Heart right ventricle (tissue), 16 donors: Measurements from ENCODE around the gene DDIT4. TPM values are rescaled to one million over a fixed set of nuclear protein-coding genes. Genes with fewer than 3 reads are reported as not detected.
A peak's percentile ranks its signal among the peaks of the same experiment; 100 is the strongest.

Experiments used
- ATAC-seq, 8 donors: fragments of 200-7000 bp; cut with Tn5 transposase; one replicate each; pipeline ENCODE4 v1.9.1; 2020; ENCODE audit warnings: mild to moderate bottlenecking in 8 of 8, moderate library complexity in 8 of 8, moderate number of reproducible peaks in 1 of 8
- DNase-seq, 2 donors: peaks; one replicate each; pipeline ENCODE4 v3.0.0-alpha.2; 2020
- H3K27ac ChIP-seq, 10 donors: fragments of 200-600 bp; sonication (generic) in 2 of 10; one replicate each; pipeline versions ENCODE4 v1.5.0 to v1.8.0; 2020 to 2022; ENCODE audit warnings: mild to moderate bottlenecking in 3 of 10
- H3K27me3 ChIP-seq, 7 donors: fragments of 200-600 bp; one replicate each; pipeline ENCODE4 v1.8.0; 2021 to 2022; ENCODE audit warnings: mild to moderate bottlenecking in 2 of 7
- H3K36me3 ChIP-seq, 9 donors: fragments of 200-600 bp; sonication (generic) in 1 of 9; one replicate each; pipeline versions ENCODE4 v1.5.0 to v1.8.0; 2020 to 2022; ENCODE audit warnings: mild to moderate bottlenecking in 2 of 9
- H3K4me1 ChIP-seq, 9 donors: fragments of 200-600 bp; sonication (generic) in 1 of 9; one replicate each; pipeline versions ENCODE4 v1.5.0 to v1.8.0; 2020 to 2022; ENCODE audit warnings: mild to moderate bottlenecking in 4 of 9
- H3K4me3 ChIP-seq, 10 donors: fragments of 200-600 bp; sonication (generic) in 2 of 10; one replicate each; pipeline versions ENCODE4 v1.5.0 to v1.8.0; 2020 to 2022; ENCODE audit warnings: mild to moderate bottlenecking in 7 of 10, moderate library complexity in 2 of 10
- H3K9me3 ChIP-seq, 11 donors: fragments of 200-600 bp in 10 of 11; sonication (generic) in 2 of 11; one replicate each; pipeline versions ENCODE4 v1.5.0 to v1.8.0; 2013 to 2022; ENCODE audit warnings: mild to moderate bottlenecking in 2 of 11, control low read depth in 1 of 11, moderate library complexity in 1 of 11
- WGBS, 2 donors: extraction: QIAGEN DNeasy Blood & Tissue Kit; methylation state at CpG; one replicate each; pipeline ENCODE4 v1.1.7; 2013; ENCODE audit warnings: inconsistent platforms in 1 of 2; 5-methylcytosine and 5-hydroxymethylcytosine counted together
- intact Hi-C, 10 donors: fragments of 100-400 bp; cut with DNase I; formaldehyde crosslinking; loops; one replicate each; pipeline versions ENCODE4 v1.11.1 to v1.14.2; 2022
- polyA plus RNA-seq, 2 donors: library from polyadenylated mRNA; stranded (reverse); fragments of 200-250 nt; gene quantifications; one replicate each; pipeline ENCODE4 v1.2.3, GENCODE V29; 2013
- total RNA-seq, 10 donors: library from RNA; stranded (reverse); fragmentation: NEBNext Ultra II Directional in 3 of 10; extraction: Animal tissue kit (Norgen Biotek cat#: 25700) in 3 of 10; gene quantifications; one replicate each; pipeline versions ENCODE4 v1.2.1 to v1.2.4, GENCODE V29; 2021 to 2023
- TF ChIP-seq, protein P1 (sequence below), 9 donors: fragments of 200-600 bp; sonication (generic) in 2 of 9; IDR thresholded peaks; one replicate each; pipeline versions ENCODE4 v1.5.0 to v1.8.0; 2021 to 2022; ENCODE audit warnings: antibody characterized with exemption in 9 of 9, mild to moderate bottlenecking in 5 of 9, moderate library complexity in 1 of 9
- donor health status: Arrhythmogenic right ventricular cardiomyopathy.
- donor health status: ischemic (EF 13 %, LVEDD 7.1; RV severe dilation, severe dysfunction).
- donor health status: healthy with polysubstance abuse.
- donor health status: DM: no; HTN: yes; CAD: no.
- donor health status: DM: no; HTN: no; CAD: no.
- donor health status: ischemic (EF 25% LVEDD 6.9; RV normal size, moderate dysfunction).
- donor health status: ischemic (EF 25% LVEDD 5.7; RV mildly dilated, moderate dysfunction).
- donor health status: healthy.
- donor health status: DM: yes; HTN: yes; CAD: no.
- donor health status: Ischemic cardiomyopathy.
- donor health status: ischemic (EF 35%, LVEDD 5.7; RV mildly dilated, moderate dysfunction).
- donor health status: nonischemic (EF 11% LVEDD 7.7; RV severe dilation, severe dysfunction).
- donor health status: DM: yes; HTN: yes; CAD: no.
- donor health status: PGD.
- donor health status: ischemic (EF 29% LVEDD 5.4; RV normal size, mild dysfunction).
- donor health status: nonischemic (EF 23%, LVEDD 6.1; RV moderate dilation, normal function).

DDIT4 gene
- total and polyA plus RNA-seq, 12 donors, result 13.6 to 135 (median 39.6) TPM

DNA sequence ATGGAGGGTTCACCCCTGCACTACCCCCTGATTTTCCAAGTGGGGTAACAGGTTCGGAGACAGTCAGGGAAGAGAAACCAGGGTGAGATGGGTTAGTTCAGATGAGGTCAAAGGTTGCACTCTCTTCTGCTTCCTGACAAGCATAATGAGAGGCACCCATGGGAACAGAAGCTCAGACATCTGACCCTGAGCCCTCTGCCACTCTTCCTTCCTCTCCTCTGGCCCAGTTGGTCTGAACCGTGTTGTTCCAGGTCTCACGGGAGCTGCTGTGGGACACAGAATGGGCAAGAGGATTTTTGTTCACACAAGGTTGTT lies 42.6 kb downstream of the DDIT4 start:
- H3K4me1 ChIP-seq, result peaks cover 42 to 72% (median 67%) of the 10 kb centered on the region in 9 donors
- DNase-seq (no peak), ATAC-seq (no peak)
- H3K36me3 ChIP-seq, result no peaks in the 10 kb centered on the region
- WGBS, 2 donors, result 39 to 61% methylated on average over 3 of the region's 3 CpGs
- no peak overlapping the region for H3K4me3 ChIP-seq
- H3K27ac ChIP-seq, result peak overlapping the region; percentile 54 to 99 (median 83)
- intact Hi-C loops, result loop anchor here in 5 of 10 donors (5.0 kb wide), 3 partner anchors 39 to 59 kb away; partner anchors contain the start of gene DDIT4 (in 2 of the 5)
- H3K27me3 ChIP-seq, result no peaks in the 10 kb centered on the region
- TF ChIP-seq, protein P1, sequence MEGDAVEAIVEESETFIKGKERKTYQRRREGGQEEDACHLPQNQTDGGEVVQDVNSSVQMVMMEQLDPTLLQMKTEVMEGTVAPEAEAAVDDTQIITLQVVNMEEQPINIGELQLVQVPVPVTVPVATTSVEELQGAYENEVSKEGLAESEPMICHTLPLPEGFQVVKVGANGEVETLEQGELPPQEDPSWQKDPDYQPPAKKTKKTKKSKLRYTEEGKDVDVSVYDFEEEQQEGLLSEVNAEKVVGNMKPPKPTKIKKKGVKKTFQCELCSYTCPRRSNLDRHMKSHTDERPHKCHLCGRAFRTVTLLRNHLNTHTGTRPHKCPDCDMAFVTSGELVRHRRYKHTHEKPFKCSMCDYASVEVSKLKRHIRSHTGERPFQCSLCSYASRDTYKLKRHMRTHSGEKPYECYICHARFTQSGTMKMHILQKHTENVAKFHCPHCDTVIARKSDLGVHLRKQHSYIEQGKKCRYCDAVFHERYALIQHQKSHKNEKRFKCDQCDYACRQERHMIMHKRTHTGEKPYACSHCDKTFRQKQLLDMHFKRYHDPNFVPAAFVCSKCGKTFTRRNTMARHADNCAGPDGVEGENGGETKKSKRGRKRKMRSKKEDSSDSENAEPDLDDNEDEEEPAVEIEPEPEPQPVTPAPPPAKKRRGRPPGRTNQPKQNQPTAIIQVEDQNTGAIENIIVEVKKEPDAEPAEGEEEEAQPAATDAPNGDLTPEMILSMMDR (IDR thresholded peaks at IDR 0.05), result no peak
- H3K9me3 ChIP-seq, result no peaks in the 10 kb centered on the region

DNA sequence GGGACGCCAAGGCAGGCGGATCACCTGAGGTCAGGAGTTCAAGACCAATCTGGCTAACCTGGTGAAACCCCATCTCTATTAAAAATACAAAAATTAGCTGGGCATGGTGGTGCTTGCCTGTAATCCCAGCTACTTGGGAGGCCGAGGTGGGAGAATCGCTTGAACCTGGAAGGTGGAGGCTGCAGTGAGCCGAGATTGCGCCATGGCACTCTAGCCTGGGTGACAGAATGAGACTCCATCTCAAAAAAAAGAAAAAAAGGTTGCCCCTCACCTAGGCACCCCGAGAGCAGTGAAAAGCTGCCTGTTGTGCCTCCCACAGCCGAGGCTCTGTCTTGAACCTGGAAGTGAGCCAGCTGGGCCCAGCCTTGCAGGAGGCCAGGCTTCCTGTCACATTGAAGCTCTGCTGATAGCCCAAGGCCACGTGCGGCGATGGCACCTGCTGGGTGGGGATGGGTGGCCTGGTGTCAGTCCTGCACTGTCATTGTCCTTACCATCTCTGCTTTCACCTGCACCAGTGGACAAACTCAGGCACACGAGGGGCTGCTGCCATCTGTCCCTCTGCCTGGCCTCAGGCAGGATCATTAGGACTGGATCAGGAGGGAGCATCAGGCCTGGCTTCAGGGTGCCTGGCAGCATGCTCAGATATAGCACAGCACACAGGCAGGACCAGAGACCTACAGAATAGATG lies 43.2 kb downstream of the DDIT4 start:
- ATAC-seq (peak in 4 of 8 donors; percentile 20 to 48 (median 41)), DNase-seq (peak; percentile 76 to 77)
- H3K4me3 ChIP-seq, result no peak overlapping the region
- H3K4me1 ChIP-seq, result peaks cover 42 to 77% (median 71%) of the 10 kb centered on the region in 9 donors
- no peaks in the 10 kb centered on the region for H3K27me3 ChIP-seq
- 54 to 62% methylated on average over 12 of the region's 12 CpGs for WGBS, 2 donors
- intact Hi-C loops, result loop anchor here in 5 of 10 donors (5.0 kb wide), 3 partner anchors 40 to 60 kb away; partner anchors contain the start of gene DDIT4 (in 2 of the 5)
- H3K36me3 ChIP-seq, result no peaks in the 10 kb centered on the region
- TF ChIP-seq, protein P1 (IDR thresholded peaks at IDR 0.05), result no peak
- H3K9me3 ChIP-seq, result no peaks in the 10 kb centered on the region
- peak overlapping the region; percentile 54 to 99 (median 83) for H3K27ac ChIP-seq

DNA sequence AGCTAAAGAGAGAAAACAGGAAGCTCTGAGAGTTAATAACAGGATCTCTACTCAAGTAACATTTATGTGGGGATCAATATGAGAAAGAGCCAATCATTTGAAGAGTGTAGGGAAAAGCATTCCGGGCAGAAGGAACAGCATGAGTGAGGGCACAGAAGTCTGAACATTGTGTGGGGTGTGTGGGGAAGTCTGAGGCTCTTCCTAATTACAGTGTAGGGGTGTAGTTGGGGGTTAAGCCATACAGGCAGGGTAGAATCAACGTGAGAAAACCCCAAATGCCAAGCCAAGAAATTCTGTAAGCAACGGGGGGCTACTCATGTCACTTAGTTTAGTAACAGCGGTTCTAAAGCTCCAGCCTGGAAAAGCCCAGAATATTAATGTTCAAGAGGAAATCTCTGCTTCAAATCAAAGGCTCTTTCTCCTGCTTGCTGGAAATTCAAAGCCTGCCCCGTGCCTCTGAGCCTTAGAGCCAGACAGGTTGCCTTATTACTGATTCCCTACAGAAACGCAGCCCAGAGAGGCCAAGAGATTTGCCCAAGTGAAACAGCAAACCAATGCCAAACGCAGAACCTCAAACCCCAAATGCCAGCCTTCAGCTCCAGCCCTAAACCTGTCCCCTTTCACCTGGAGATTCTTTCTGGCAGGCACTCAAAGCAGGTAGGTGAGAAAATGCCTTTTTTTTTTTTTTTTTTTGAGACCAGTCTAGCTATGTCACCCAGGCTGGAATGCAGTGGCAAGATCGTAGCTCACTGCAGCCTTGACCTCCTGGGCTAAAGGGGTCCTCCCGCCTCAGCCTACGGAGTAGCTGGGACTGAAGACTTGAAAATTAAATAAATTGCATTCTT lies 44.9 kb downstream of the DDIT4 start:
- intact Hi-C loops, result loop anchor here in 7 of 10 donors (2.0 to 5.0 kb wide), 5 partner anchors 41 to 61 kb away; partner anchors contain the start of gene DDIT4 (in 3 of the 7)
- Histone ChIP-seq H3K4me3 (peak overlapping the region in 5 of 10 donors; percentile 42 to 57 (median 52)), H3K9me3 (no peaks in the 10 kb centered on the region), H3K27me3 (no peaks in the 10 kb centered on the region), H3K27ac (peak overlapping the region; percentile 72 to 99 (median 90)), H3K36me3 (no peaks in the 10 kb centered on the region), H3K4me1 (peaks cover 42 to 90% (median 74%) of the 10 kb centered on the region in 9 donors)
- DNase-seq (no peak), ATAC-seq (no peak)
- WGBS, 2 donors, result 73 to 80% methylated on average over 10 of the region's 10 CpGs
- TF ChIP-seq, protein P1 (IDR thresholded peaks at IDR 0.05), result no peak
